Measurements from ENCODE around the gene XCL1. TPM values are rescaled to one million over a fixed set of nuclear protein-coding genes. Genes with fewer than 3 reads are reported as not detected.
"Not testable (repeated sequence)": the region's sequence is repeated elsewhere in the genome, so short reads cannot be mapped to it uniquely, and the experiment has no call there.

The XCL1 gene
- total RNA-seq, 1 experiment from 2014 or later, result 0.26 TPM

- Histone ChIP-seq H4K91ac (ENCODE audit: insufficient read length, low read depth, low read length) (no peak overlapping the region), H3K18ac (ENCODE audit: insufficient read length, low read depth, low read length) (no peak overlapping the region), H3K79me2 (ENCODE audit: insufficient read depth, low read length) (no peaks in the 10 kb centered on the region), H2BK5ac (ENCODE audit: insufficient read length, low read length) (no peak overlapping the region), H2BK12ac (ENCODE audit: insufficient read length, low read depth, low read length) (no peak overlapping the region), H2BK20ac (ENCODE audit: low read depth, low read length, poor library complexity, severe bottlenecking) (no peak overlapping the region), H4K20me1 (ENCODE audit: control insufficient read depth, insufficient read depth, insufficient read length) (no peaks in the 10 kb centered on the region), H3K79me1 (ENCODE audit: insufficient read depth, low read depth, low read length, poor library complexity, severe bottlenecking) (no peaks in the 10 kb centered on the region), H2AK5ac (ENCODE audit: insufficient read length, low read length) (no peak overlapping the region), H3K4ac (ENCODE audit: low read depth, low read length) (no peak overlapping the region), H3K9me3 (ENCODE audit: control insufficient read depth, low read depth, low read length) (no peaks in the 10 kb centered on the region), H3K23ac (ENCODE audit: insufficient read length, low read depth, low read length) (no peak overlapping the region), H3K9ac (ENCODE audit: extremely low read depth, insufficient read length, low read length) (no peak overlapping the region), H4K5ac (ENCODE audit: insufficient read length, low read depth, low read length) (no peak overlapping the region), H4K8ac (replicated peaks; ENCODE audit: insufficient read length, low read depth, low read length) (no peak overlapping the region), H3K27ac (ENCODE audit: insufficient read length, low read depth, low read length) (no peak overlapping the region), H2AFZ (ENCODE audit: low read length) (no peak overlapping the region), H2BK15ac (ENCODE audit: low read depth, low read length) (no peak overlapping the region), H3T11ph (ENCODE audit: low read length) (no peak overlapping the region), H3K23me2 (ENCODE audit: insufficient read length, low read depth, low read length, poor library complexity, severe bottlenecking) (no peaks in the 10 kb centered on the region), H3K56ac (ENCODE audit: insufficient read length, low read depth, low read length) (no peak overlapping the region), H3K14ac (ENCODE audit: insufficient read depth, low read length) (no peak overlapping the region), H3K27me3 (ENCODE audit: insufficient read depth, low read length) (no peaks in the 10 kb centered on the region), H3K4me2 (ENCODE audit: insufficient read depth, insufficient read length, low read length) (no peak overlapping the region), H2BK120ac (ENCODE audit: low read depth, low read length, poor library complexity, severe bottlenecking) (no peak overlapping the region), H3K4me1 (ENCODE audit: insufficient read depth, low read length) (no peaks in the 10 kb centered on the region)
- H3K9me3 Mint-ChIP-seq, result peaks cover 0 to 2% of the 10 kb centered on the region in 2 experiments; a peak in 1 of 5 replicates
- no peak for TF ChIP-seq CTCF (conservative IDR thresholded peaks at IDR 0.05)
- DNase-seq, result no peak
- no peaks in the 10 kb centered on the region; a peak in 1 of 7 replicates for H3K36me3 Mint-ChIP-seq (ENCODE audit: insufficient read depth in 1 of 3, low read depth in 3 of 3)
- H3K4me3 Mint-ChIP-seq, result no peak overlapping the region
- no peaks in the 10 kb centered on the region for H3K27me3 Mint-ChIP-seq (ENCODE audit: low read depth)
- no peak overlapping the region for H3K27ac Mint-ChIP-seq
- no peaks in the 10 kb centered on the region for H3K4me1 Mint-ChIP-seq
- no CpG with 5 or more reads among the region's 2 CpGs for WGBS (ENCODE audit: extremely low coverage, insufficient read length, low lambda C conversion rate)
Measured at GRCh38 chr1:168591641-168592250, 15.3 kb downstream of the XCL1 start.

- H2AFZ ChIP-seq (ENCODE audit: low read length); H3K14ac ChIP-seq (ENCODE audit: insufficient read depth, low read length); H3K4me1 ChIP-seq (ENCODE audit: insufficient read depth, low read length); H3K27ac ChIP-seq (ENCODE audit: insufficient read length, low read depth, low read length); H2BK20ac ChIP-seq (ENCODE audit: low read depth, low read length, poor library complexity, severe bottlenecking); H3K4me2 ChIP-seq (ENCODE audit: insufficient read depth, insufficient read length, low read length); H2BK15ac ChIP-seq (ENCODE audit: low read depth, low read length); H3K27me3 ChIP-seq (ENCODE audit: insufficient read depth, low read length); H4K20me1 ChIP-seq (ENCODE audit: control insufficient read depth, insufficient read depth, insufficient read length); H3T11ph ChIP-seq (ENCODE audit: low read length); H2BK5ac ChIP-seq (ENCODE audit: insufficient read length, low read length); DNase-seq; H3K9me3 Mint-ChIP-seq; H2BK12ac ChIP-seq (ENCODE audit: insufficient read length, low read depth, low read length); H4K8ac ChIP-seq (replicated peaks; ENCODE audit: insufficient read length, low read depth, low read length); H2AK5ac ChIP-seq (ENCODE audit: insufficient read length, low read length); H3K4ac ChIP-seq (ENCODE audit: low read depth, low read length); H3K9me3 ChIP-seq (ENCODE audit: control insufficient read depth, low read depth, low read length); H3K79me2 ChIP-seq (ENCODE audit: insufficient read depth, low read length); H3K4me3 Mint-ChIP-seq; H3K4me1 Mint-ChIP-seq; H4K5ac ChIP-seq (ENCODE audit: insufficient read length, low read depth, low read length); H3K23ac ChIP-seq (ENCODE audit: insufficient read length, low read depth, low read length); H3K18ac ChIP-seq (ENCODE audit: insufficient read length, low read depth, low read length); H3K9ac ChIP-seq (ENCODE audit: extremely low read depth, insufficient read length, low read length); H3K27ac Mint-ChIP-seq; H3K36me3 Mint-ChIP-seq (ENCODE audit: insufficient read depth in 1 of 3, low read depth in 3 of 3); H3K56ac ChIP-seq (ENCODE audit: insufficient read length, low read depth, low read length); H4K91ac ChIP-seq (ENCODE audit: insufficient read length, low read depth, low read length); H3K23me2 ChIP-seq (ENCODE audit: insufficient read length, low read depth, low read length, poor library complexity, severe bottlenecking); H3K79me1 ChIP-seq (ENCODE audit: insufficient read depth, low read depth, low read length, poor library complexity, severe bottlenecking); H3K27me3 Mint-ChIP-seq (ENCODE audit: low read depth); H2BK120ac ChIP-seq (ENCODE audit: low read depth, low read length, poor library complexity, severe bottlenecking): not testable (repeated sequence)
Measured at GRCh38 chr1:168595403-168595802, 19.0 kb downstream of the XCL1 start.
